ENCODE data around the gene ZNF407.

DNA sequence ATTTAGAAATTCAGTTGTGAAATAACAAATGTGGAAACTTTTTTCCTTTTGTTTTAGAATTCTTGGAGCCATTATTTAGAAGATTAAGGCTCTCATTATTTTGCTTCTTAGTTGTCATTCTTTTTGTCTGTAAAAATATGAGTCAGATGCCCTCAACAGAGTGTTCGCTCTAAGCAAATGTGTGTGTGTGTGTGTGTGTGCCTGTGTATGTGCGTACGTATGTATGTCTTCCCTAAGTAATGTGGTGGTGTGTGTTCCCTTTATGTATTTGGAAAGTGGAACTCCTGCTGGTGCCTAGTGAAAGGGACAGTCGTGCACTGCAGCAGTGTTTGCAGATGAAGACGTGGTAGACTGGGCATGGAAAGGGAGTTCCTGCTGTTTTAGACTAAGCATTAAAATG lies 27.5 kb downstream of the ZNF407 start:
- TF ChIP-seq, protein P1, sequence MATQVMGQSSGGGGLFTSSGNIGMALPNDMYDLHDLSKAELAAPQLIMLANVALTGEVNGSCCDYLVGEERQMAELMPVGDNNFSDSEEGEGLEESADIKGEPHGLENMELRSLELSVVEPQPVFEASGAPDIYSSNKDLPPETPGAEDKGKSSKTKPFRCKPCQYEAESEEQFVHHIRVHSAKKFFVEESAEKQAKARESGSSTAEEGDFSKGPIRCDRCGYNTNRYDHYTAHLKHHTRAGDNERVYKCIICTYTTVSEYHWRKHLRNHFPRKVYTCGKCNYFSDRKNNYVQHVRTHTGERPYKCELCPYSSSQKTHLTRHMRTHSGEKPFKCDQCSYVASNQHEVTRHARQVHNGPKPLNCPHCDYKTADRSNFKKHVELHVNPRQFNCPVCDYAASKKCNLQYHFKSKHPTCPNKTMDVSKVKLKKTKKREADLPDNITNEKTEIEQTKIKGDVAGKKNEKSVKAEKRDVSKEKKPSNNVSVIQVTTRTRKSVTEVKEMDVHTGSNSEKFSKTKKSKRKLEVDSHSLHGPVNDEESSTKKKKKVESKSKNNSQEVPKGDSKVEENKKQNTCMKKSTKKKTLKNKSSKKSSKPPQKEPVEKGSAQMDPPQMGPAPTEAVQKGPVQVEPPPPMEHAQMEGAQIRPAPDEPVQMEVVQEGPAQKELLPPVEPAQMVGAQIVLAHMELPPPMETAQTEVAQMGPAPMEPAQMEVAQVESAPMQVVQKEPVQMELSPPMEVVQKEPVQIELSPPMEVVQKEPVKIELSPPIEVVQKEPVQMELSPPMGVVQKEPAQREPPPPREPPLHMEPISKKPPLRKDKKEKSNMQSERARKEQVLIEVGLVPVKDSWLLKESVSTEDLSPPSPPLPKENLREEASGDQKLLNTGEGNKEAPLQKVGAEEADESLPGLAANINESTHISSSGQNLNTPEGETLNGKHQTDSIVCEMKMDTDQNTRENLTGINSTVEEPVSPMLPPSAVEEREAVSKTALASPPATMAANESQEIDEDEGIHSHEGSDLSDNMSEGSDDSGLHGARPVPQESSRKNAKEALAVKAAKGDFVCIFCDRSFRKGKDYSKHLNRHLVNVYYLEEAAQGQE (IDR thresholded peaks at IDR 0.05; ENCODE audit: low read depth) = no peak
- TF ChIP-seq RAD21 (IDR thresholded peaks at IDR 0.05; ENCODE audit: low read depth) = no peak

All from Ishikawa (cell line).